ENCODE measurements around the gene RAB4B. TPM values are rescaled to one million over a fixed set of nuclear protein-coding genes. Genes with fewer than 3 reads are reported as not detected.
A peak's percentile ranks its signal among the peaks of the same experiment; 100 is the strongest.
"Not testable (repeated sequence)": the region's sequence is repeated elsewhere in the genome, so short reads cannot be mapped to it uniquely, and the experiment has no call there.

RAB4B gene
- total RNA-seq, 2 donors from 2014 or later: 37.9 to 38.2 TPM

- H3K4me1 ChIP-seq (ENCODE audit: control insufficient read depth in 1 of 2, low read depth in 2 of 2): peaks cover 20 to 32% of the 10 kb centered on the region in 2 donors
- ATAC-seq (ENCODE audit: insufficient number of reproducible peaks, low FRiP score, low read depth): peak; percentile 38
- not testable (repeated sequence) for H3K36me3 ChIP-seq; H3K27me3 ChIP-seq (replicated peaks; ENCODE audit: insufficient read depth); H3K9me3 ChIP-seq; H3K4me3 ChIP-seq; DNase-seq (ENCODE audit: low spot score); H3K27ac ChIP-seq
- peak; percentile 91 for TF ChIP-seq CTCF (IDR thresholded peaks at IDR 0.05)
Measured at GRCh38 chr19:40819479-40820234, 41.6 kb downstream of the RAB4B start.

GRCh38 chr19:40822161-40822560 is 44.1 kb downstream of the RAB4B start:
- no peak overlapping the region for H3K4me3 ChIP-seq
- H3K36me3 ChIP-seq: peaks cover 2% of the 10 kb centered on the region
- H3K27me3 ChIP-seq (replicated peaks; ENCODE audit: insufficient read depth): no peaks in the 10 kb centered on the region
- no peaks in the 10 kb centered on the region for H3K9me3 ChIP-seq
- TF ChIP-seq CTCF (IDR thresholded peaks at IDR 0.05): no peak
- peaks cover 20 to 32% of the 10 kb centered on the region in 2 donors for H3K4me1 ChIP-seq (ENCODE audit: control insufficient read depth in 1 of 2, low read depth in 2 of 2)
- DNase-seq (ENCODE audit: low spot score) (no peak), ATAC-seq (ENCODE audit: insufficient number of reproducible peaks, low FRiP score, low read depth) (no peak)
- H3K27ac ChIP-seq: no peak overlapping the region

DNA sequence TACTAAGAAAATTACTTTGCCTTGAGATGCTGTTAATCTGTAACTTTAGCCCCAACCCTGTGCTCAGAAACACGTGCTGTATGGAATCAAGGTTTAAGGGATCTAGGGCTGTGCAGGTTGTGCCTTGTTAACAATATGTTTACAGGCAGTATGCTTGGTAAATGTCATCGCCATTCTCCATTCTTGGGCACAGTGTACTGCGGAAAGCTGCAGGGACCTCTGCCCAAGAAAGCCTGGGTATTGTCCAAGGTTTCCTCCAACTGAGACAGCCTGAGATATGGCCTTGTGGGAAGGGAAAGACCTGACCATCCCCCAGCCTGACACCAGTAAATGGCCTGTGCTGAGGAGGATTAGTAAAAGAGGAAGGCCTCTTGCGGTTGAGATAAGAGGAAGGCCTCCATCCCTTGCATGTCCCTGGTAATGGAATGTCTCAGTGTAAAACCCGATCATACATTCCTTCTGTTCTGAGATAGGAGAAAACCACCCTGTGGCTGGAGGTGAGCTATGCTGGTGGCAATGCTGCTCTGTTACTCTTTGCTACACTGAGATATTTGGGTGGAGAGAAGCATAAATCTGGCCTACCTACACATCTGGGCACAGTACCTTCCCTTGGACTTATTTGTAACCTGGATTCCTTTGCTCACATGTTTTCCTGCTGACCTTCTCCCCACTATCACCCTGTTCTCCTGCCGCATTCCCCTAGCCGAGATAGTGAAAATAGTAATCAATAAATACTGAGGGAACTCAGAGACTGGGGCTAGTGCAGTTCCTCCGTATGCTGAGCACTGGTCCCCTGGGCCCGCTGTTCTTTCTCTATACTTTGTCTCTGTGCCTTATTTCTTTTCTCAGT is 44.9 kb downstream of the RAB4B start:
- not testable (repeated sequence) for H3K4me3 ChIP-seq; H3K9me3 ChIP-seq; H3K27me3 ChIP-seq (replicated peaks; ENCODE audit: insufficient read depth); H3K36me3 ChIP-seq; H3K27ac ChIP-seq; ATAC-seq (ENCODE audit: insufficient number of reproducible peaks, low FRiP score, low read depth); DNase-seq (ENCODE audit: low spot score)
- peaks cover 20 to 32% of the 10 kb centered on the region in 2 donors for H3K4me1 ChIP-seq (ENCODE audit: control insufficient read depth in 1 of 2, low read depth in 2 of 2)

DNA sequence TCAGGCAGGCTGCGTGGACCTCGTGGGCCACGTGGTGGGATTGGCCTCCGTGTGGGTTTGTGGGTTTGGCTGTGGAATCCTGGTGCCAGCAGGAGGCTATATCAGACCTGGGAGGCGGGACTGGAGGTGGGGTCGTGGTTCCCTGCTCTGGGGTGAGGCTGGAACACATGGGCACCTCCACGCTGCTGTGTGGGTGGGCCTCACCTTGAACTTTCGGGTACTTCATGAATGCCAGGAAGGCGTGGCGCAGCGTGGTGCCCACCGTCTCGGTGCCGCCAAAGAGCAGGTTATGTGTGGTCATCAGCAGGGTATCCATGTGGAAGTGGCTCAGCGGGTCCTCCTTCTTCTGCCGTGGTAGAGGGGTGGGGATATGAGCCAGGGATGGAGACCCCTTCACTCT is 46.9 kb downstream of the RAB4B start:
- not testable (repeated sequence) for H3K9me3 ChIP-seq; H3K27ac ChIP-seq; H3K36me3 ChIP-seq; DNase-seq (ENCODE audit: low spot score); ATAC-seq (ENCODE audit: insufficient number of reproducible peaks, low FRiP score, low read depth); H3K27me3 ChIP-seq (replicated peaks; ENCODE audit: insufficient read depth); H3K4me3 ChIP-seq
- H3K4me1 ChIP-seq (ENCODE audit: control insufficient read depth in 1 of 2, low read depth in 2 of 2): peaks cover 9 to 17% of the 10 kb centered on the region in 2 donors

- DNase-seq (ENCODE audit: low spot score); H3K27me3 ChIP-seq (replicated peaks; ENCODE audit: insufficient read depth); H3K27ac ChIP-seq; H3K9me3 ChIP-seq; H3K4me3 ChIP-seq; H3K36me3 ChIP-seq; ATAC-seq (ENCODE audit: insufficient number of reproducible peaks, low FRiP score, low read depth): not testable (repeated sequence)
- H3K4me1 ChIP-seq (ENCODE audit: control insufficient read depth in 1 of 2, low read depth in 2 of 2): peaks cover 9 to 17% of the 10 kb centered on the region in 2 donors
Measured at GRCh38 chr19:40825460-40826095, 47.5 kb downstream of the RAB4B start.

DNA sequence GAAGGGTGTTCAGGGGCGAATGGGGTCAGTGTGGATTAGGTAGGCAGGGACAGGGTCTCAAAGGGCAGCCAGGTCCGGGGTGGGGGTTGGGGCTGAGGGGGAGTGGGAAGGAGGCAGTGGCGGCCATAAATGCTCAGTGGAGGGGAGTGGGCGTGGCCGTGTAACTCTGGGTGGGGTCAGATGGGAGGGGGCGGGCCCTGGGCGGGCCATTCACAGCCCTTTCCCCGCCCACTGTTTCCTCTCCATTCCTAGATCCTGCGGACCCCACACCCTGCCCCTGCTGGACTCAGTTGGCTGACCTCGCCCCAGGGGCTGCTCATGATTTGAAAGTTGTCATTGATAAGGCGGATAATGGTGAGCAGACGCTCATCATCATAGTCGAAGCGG is 48.3 kb downstream of the RAB4B start:
- not testable (repeated sequence) for H3K36me3 ChIP-seq; H3K27me3 ChIP-seq (replicated peaks; ENCODE audit: insufficient read depth); DNase-seq (ENCODE audit: low spot score); H3K4me3 ChIP-seq; H3K27ac ChIP-seq; H3K9me3 ChIP-seq; ATAC-seq (ENCODE audit: insufficient number of reproducible peaks, low FRiP score, low read depth)
- H3K4me1 ChIP-seq (ENCODE audit: control insufficient read depth in 1 of 2, low read depth in 2 of 2): peaks cover 9 to 17% of the 10 kb centered on the region in 2 donors

GRCh38 chr19:40826699-40827385 is 48.8 kb downstream of the RAB4B start:
- ATAC-seq (ENCODE audit: insufficient number of reproducible peaks, low FRiP score, low read depth); DNase-seq (ENCODE audit: low spot score): not testable (repeated sequence)

More at GRCh38 chr19:40826699-40827385, 48.8 kb downstream of the RAB4B start:
- not testable (repeated sequence) for H3K36me3 ChIP-seq; H3K9me3 ChIP-seq; H3K27ac ChIP-seq; H3K27me3 ChIP-seq (replicated peaks; ENCODE audit: insufficient read depth); H3K4me3 ChIP-seq
- H3K4me1 ChIP-seq (ENCODE audit: control insufficient read depth in 1 of 2, low read depth in 2 of 2): peaks cover 9 to 17% of the 10 kb centered on the region in 2 donors
